ENCODE results near the gene LXN. TPM values are rescaled to one million over a fixed set of nuclear protein-coding genes. Genes with fewer than 3 reads are reported as not detected.

LXN gene, protein sequence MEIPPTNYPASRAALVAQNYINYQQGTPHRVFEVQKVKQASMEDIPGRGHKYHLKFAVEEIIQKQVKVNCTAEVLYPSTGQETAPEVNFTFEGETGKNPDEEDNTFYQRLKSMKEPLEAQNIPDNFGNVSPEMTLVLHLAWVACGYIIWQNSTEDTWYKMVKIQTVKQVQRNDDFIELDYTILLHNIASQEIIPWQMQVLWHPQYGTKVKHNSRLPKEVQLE
- 3.5 and 6.8 TPM in 2 replicates for total RNA-seq

DNA sequence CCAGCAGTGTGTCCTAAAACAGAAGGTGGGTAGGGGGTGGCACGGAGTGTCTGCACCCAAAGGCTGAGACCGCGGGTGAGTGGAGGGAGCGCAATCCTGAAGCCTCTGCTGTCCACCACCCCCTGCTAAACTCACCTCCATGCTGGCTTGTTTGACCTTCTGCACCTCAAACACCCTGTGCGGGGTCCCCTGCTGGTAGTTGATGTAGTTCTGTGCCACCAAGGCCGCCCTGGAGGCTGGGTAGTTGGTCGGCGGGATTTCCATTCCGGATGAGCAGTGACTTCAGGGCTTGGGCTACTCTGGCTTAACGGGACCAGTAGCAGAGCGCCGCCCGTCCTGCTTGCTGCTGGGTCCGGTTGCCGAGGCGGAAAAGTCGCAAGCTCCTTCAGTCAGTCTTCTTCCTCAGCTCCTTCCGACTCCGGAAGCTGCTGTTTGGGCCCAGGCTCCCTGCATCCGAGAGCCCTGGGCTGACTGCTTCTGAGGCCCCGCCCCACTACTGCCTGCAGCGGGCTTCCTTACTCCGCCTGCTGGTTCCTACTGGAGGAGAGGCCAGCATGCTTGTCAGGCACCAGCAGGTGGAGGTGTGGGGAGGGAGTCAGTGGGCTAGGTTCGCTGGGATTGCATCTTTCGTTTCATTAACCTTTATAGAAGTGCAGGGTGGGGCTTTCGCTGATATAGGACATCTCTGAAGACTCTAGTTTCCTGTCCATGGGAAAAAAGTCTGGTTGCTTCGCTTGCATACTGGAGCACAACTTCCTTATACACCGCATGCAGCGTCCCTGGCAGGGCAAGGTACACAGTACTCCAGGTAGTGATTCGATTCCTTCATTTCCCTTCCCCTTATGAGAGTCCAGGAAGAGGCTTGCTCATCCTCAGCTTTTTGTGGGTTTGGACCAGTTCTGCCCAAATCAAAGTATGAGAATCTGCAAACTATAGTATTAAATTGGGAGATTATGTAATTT is at the start of gene LXN:
Gene LXN, minus strand, starts transcription at position 434 of the 962 bp plus-strand sequence. Its CDS starts 170 bp downstream, at position 264.
- Histone ChIP-seq H3K4me3 (ENCODE audit: low read depth, low read length) (peak within 1 kb of the TSS; percentile 62), H3K36me3 (ENCODE audit: control insufficient read depth, insufficient read depth, low read length) (peaks cover under 1% of the 10 kb centered on the region), H3K27me3 (ENCODE audit: control insufficient read depth, insufficient read depth, low read length) (no peaks in the 10 kb centered on the region)
- DNase-seq (ENCODE audit: low read depth) (peak; percentile 84), FAIRE-seq (no peak)
- TF ChIP-seq, protein P1, sequence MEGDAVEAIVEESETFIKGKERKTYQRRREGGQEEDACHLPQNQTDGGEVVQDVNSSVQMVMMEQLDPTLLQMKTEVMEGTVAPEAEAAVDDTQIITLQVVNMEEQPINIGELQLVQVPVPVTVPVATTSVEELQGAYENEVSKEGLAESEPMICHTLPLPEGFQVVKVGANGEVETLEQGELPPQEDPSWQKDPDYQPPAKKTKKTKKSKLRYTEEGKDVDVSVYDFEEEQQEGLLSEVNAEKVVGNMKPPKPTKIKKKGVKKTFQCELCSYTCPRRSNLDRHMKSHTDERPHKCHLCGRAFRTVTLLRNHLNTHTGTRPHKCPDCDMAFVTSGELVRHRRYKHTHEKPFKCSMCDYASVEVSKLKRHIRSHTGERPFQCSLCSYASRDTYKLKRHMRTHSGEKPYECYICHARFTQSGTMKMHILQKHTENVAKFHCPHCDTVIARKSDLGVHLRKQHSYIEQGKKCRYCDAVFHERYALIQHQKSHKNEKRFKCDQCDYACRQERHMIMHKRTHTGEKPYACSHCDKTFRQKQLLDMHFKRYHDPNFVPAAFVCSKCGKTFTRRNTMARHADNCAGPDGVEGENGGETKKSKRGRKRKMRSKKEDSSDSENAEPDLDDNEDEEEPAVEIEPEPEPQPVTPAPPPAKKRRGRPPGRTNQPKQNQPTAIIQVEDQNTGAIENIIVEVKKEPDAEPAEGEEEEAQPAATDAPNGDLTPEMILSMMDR (IDR thresholded peaks at IDR 0.05; ENCODE audit: insufficient read depth, low read length, severe bottlenecking) = peak; percentile 90

DNA sequence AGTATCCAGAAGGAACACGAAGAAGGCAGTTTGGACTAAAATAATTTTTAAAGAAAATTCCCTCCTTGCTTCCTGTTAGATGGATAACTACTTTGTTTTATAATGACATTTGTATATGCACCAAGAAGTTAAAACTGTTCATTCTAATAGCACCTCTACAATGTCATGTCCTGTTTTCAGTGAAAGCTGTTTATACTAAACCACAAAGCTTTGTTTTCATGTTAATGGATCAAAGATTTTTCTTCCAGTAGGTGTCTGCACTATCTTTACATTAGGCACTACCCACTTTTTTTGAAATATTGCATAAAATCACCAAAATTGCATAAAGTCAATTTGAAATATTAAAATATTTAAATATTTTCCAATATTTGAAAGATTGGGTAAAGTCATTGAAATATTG is 49.7 kb upstream of the LXN start:
- no peak for FAIRE-seq
- no peaks in the 10 kb centered on the region for H3K36me3 ChIP-seq (ENCODE audit: control insufficient read depth, insufficient read depth, low read length)
- TF ChIP-seq, protein P1 (IDR thresholded peaks at IDR 0.05; ENCODE audit: insufficient read depth, low read length, severe bottlenecking) = no peak
- H3K4me3 ChIP-seq (ENCODE audit: low read depth, low read length) = no peak overlapping the region
- H3K27me3 ChIP-seq (ENCODE audit: control insufficient read depth, insufficient read depth, low read length) = no peaks in the 10 kb centered on the region
- DNase-seq (ENCODE audit: low read depth) = no peak

DNA sequence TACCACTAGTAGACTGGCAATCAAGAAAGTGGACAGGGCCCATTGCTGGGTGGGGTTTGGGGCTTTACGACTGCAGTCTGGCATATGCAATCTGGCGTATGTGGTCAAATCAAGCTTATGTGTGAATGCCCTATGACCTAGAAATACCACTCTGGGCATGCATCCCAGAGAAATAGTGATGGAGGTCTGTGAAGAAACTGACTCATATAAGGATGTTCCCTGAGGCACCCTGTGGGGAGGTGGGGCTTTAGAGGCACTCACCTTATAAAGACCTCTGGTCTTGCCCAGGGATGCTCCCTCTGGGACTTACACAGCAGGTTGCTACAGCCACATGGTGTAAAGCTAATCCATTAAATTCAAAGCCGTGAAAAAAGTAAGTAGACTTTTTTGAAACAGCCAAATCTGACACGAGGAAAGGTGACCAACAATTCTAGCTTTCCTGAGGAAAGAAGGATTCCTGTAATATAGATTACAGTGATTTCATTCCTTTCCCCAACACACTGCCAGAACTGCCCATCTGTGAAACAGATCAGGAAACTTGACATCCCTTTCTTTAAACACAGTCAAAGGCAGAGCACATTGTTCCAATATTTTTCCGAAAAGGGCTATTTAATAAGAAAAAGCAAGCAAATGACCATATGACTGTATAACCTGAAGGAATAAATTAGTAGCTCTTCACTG is 46.2 kb upstream of the LXN start:
- TF ChIP-seq, protein P1 (IDR thresholded peaks at IDR 0.05; ENCODE audit: insufficient read depth, low read length, severe bottlenecking) = no peak
- H3K36me3 ChIP-seq (ENCODE audit: control insufficient read depth, insufficient read depth, low read length) = no peaks in the 10 kb centered on the region
- DNase-seq (ENCODE audit: low read depth) (peak; percentile 67), FAIRE-seq (no peak)
- no peaks in the 10 kb centered on the region for H3K27me3 ChIP-seq (ENCODE audit: control insufficient read depth, insufficient read depth, low read length)
- no peak overlapping the region for H3K4me3 ChIP-seq (ENCODE audit: low read depth, low read length)

DNA sequence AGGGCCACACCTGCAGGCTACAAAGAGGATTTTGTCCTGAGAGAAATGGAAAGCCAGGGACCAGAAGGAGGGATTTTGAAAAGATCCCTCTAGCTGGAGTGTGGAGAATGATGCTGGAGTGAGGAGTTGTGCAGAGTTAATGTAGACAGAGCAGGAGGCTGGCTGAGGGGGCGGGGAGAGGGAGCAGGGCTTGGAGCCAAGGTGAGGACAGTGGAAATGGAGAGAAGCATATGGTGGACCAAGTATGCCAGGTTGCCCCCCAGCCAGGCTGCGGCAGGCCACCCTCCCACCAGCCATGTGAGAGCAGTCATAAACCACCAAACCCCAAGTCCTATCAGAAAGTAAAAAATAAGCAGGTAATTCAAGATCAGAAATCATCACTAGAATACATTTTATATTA is 45.1 kb upstream of the LXN start:
- H3K4me3 ChIP-seq (ENCODE audit: low read depth, low read length) = no peak overlapping the region
- FAIRE-seq (no peak), DNase-seq (ENCODE audit: low read depth) (no peak)
- TF ChIP-seq, protein P1 (IDR thresholded peaks at IDR 0.05; ENCODE audit: insufficient read depth, low read length, severe bottlenecking) = no peak
- H3K36me3 ChIP-seq (ENCODE audit: control insufficient read depth, insufficient read depth, low read length) = no peaks in the 10 kb centered on the region
- H3K27me3 ChIP-seq (ENCODE audit: control insufficient read depth, insufficient read depth, low read length) = no peaks in the 10 kb centered on the region

DNA sequence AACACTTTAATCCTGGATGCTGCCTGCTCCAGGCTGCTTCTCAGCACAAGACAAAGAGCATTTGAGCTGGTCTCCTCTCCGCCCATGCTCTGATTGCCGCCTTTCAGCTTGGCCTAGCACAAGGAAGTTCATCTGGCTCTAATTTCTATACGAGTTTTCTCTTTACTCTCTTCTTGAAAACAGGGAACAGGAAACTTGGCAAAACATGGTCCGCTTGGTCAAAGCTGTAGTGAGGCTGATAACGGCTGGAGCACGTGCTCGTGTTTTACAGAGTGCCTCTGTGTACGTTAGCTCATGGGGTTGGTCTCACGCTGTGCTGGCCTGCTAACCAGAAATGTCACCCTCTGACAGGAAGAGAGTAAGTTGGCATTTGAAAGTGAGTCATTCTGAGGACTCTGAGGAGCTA is 40.6 kb upstream of the LXN start:
- H3K4me3 ChIP-seq (ENCODE audit: low read depth, low read length) = no peak overlapping the region
- no peak for DNase-seq (ENCODE audit: low read depth)
- no peak for FAIRE-seq
- TF ChIP-seq, protein P1 (IDR thresholded peaks at IDR 0.05; ENCODE audit: insufficient read depth, low read length, severe bottlenecking) = no peak
- no peaks in the 10 kb centered on the region for H3K36me3 ChIP-seq (ENCODE audit: control insufficient read depth, insufficient read depth, low read length)
- H3K27me3 ChIP-seq (ENCODE audit: control insufficient read depth, insufficient read depth, low read length) = no peaks in the 10 kb centered on the region
